ENCODE measurements around the gene FAM199X. TPM values are rescaled to one million over a fixed set of nuclear protein-coding genes. Genes with fewer than 3 reads are reported as not detected.

FAM199X gene
- total RNA-seq, 2 donors from 2014 or later = 18.5 to 22.0 TPM

GRCh38 chrX:104172121-104172520 is 5.9 kb downstream of the FAM199X start:
- Histone ChIP-seq H3K9ac (ENCODE audit: extremely low read depth, low read length, poor library complexity, severe bottlenecking) (no peak overlapping the region), H3K4me1 (ENCODE audit: control insufficient read depth, insufficient read depth, low read length) (no peaks in the 10 kb centered on the region), H3K27me3 (ENCODE audit: control insufficient read depth, insufficient read depth, low read length, poor library complexity, severe bottlenecking) (no peaks in the 10 kb centered on the region), H3K36me3 (ENCODE audit: control insufficient read depth, insufficient read depth, low read length) (peaks cover 20% of the 10 kb centered on the region), H3K4me3 (ENCODE audit: low read length) (no peak overlapping the region), H3K9me3 (ENCODE audit: control insufficient read depth, low read length) (no peaks in the 10 kb centered on the region), H3K27ac (ENCODE audit: low read depth, low read length) (no peak overlapping the region)
- DNase-seq = no peak
- peaks cover 10% of the 10 kb centered on the region for H3K4me1 Mint-ChIP-seq
- H3K9me3 Mint-ChIP-seq = peaks cover 20% of the 10 kb centered on the region
- H3K27ac Mint-ChIP-seq = no peak overlapping the region
- no peak overlapping the region for H3K4me3 Mint-ChIP-seq
- no peak for TF ChIP-seq CTCF (conservative IDR thresholded peaks at IDR 0.05)
- peaks cover 16% of the 10 kb centered on the region for H3K36me3 Mint-ChIP-seq (ENCODE audit: low read depth)
- H3K27me3 Mint-ChIP-seq (ENCODE audit: insufficient read depth) = no peaks in the 10 kb centered on the region
- 100% methylated on average over 2 of the region's 6 CpGs; no CpG with 5 or more reads in 1 of the 2 experiments for WGBS, 2 experiments (ENCODE audit: insufficient coverage in 1 of 2, insufficient read length in 1 of 2)

- Histone ChIP-seq H3K27ac (ENCODE audit: low read depth, low read length) (no peak overlapping the region), H3K36me3 (ENCODE audit: control insufficient read depth, insufficient read depth, low read length) (peaks cover 26% of the 10 kb centered on the region), H3K27me3 (ENCODE audit: control insufficient read depth, insufficient read depth, low read length, poor library complexity, severe bottlenecking) (no peaks in the 10 kb centered on the region), H3K4me3 (ENCODE audit: low read length) (no peak overlapping the region), H3K9ac (ENCODE audit: extremely low read depth, low read length, poor library complexity, severe bottlenecking) (no peak overlapping the region), H3K9me3 (ENCODE audit: control insufficient read depth, low read length) (no peaks in the 10 kb centered on the region), H3K4me1 (ENCODE audit: control insufficient read depth, insufficient read depth, low read length) (no peaks in the 10 kb centered on the region)
- DNase-seq = no peak
- Mint-ChIP-seq H3K9me3 (peaks cover 17% of the 10 kb centered on the region), H3K36me3 (ENCODE audit: low read depth) (peaks cover 22% of the 10 kb centered on the region), H3K4me3 (no peak overlapping the region), H3K27me3 (ENCODE audit: insufficient read depth) (no peaks in the 10 kb centered on the region), H3K4me1 (peaks cover 6% of the 10 kb centered on the region), H3K27ac (no peak overlapping the region)
- WGBS, 2 experiments (ENCODE audit: insufficient coverage in 1 of 2, insufficient read length in 1 of 2) = 100% methylated on average over 1 to 2 of the region's 2 CpGs
- TF ChIP-seq CTCF (conservative IDR thresholded peaks at IDR 0.05) = no peak
Observed at GRCh38 chrX:104172788-104173187, 6.5 kb downstream of the FAM199X start.

GRCh38 chrX:104173841-104174240 is 7.6 kb downstream of the FAM199X start:
- H3K9me3 Mint-ChIP-seq = peaks cover 19% of the 10 kb centered on the region
- H3K27me3 Mint-ChIP-seq (ENCODE audit: insufficient read depth) = no peaks in the 10 kb centered on the region
- Histone ChIP-seq H3K27me3 (ENCODE audit: control insufficient read depth, insufficient read depth, low read length, poor library complexity, severe bottlenecking) (no peaks in the 10 kb centered on the region), H3K9ac (ENCODE audit: extremely low read depth, low read length, poor library complexity, severe bottlenecking) (no peak overlapping the region), H3K4me1 (ENCODE audit: control insufficient read depth, insufficient read depth, low read length) (no peaks in the 10 kb centered on the region), H3K36me3 (ENCODE audit: control insufficient read depth, insufficient read depth, low read length) (peaks cover 34% of the 10 kb centered on the region), H3K4me3 (ENCODE audit: low read length) (no peak overlapping the region), H3K9me3 (ENCODE audit: control insufficient read depth, low read length) (no peaks in the 10 kb centered on the region), H3K27ac (ENCODE audit: low read depth, low read length) (no peak overlapping the region)
- no peak for TF ChIP-seq CTCF (conservative IDR thresholded peaks at IDR 0.05)
- H3K4me3 Mint-ChIP-seq = no peak overlapping the region
- DNase-seq = no peak
- H3K36me3 Mint-ChIP-seq (ENCODE audit: low read depth) = peaks cover 31% of the 10 kb centered on the region
- H3K4me1 Mint-ChIP-seq = no peaks in the 10 kb centered on the region
- WGBS, 2 experiments (ENCODE audit: insufficient coverage in 1 of 2, insufficient read length in 1 of 2) = 89% methylated on average over 6 of the region's 6 CpGs; no CpG with 5 or more reads in 1 of the 2 experiments
- no peak overlapping the region for H3K27ac Mint-ChIP-seq
